Vagina (tissue), 2 donors: ENCODE data around the gene KDM6A. TPM values are rescaled to one million over a fixed set of nuclear protein-coding genes. Genes with fewer than 3 reads are reported as not detected.

Experiments
- DNase-seq, 2 donors: peaks; one replicate each; pipeline ENCODE4 v3.0.0-alpha.2; 2017; ENCODE audit errors: extremely low spot score in 2 of 2
- H3K27ac ChIP-seq: fragments of 200-600 bp; sonication (generic); one replicate; pipeline ENCODE4 v1.5.1; 2019
- H3K27me3 ChIP-seq: fragments of 200-600 bp; sonication (generic); one replicate; pipeline ENCODE4 v1.5.1; 2019
- H3K36me3 ChIP-seq, 2 donors: fragments of 200-600 bp; sonication (generic); one replicate each; pipeline ENCODE4 v1.5.1; 2017 to 2019
- H3K4me1 ChIP-seq: fragments of 200-600 bp; sonication (generic); one replicate; pipeline ENCODE4 v1.5.1; 2019
- H3K4me3 ChIP-seq, 2 donors: fragments of 200-600 bp; sonication (generic); 1 replicate in 1 of 2; 2 replicates in 1 of 2; pipeline ENCODE4 v1.5.1; 2016 to 2019
- H3K9me3 ChIP-seq: fragments of 200-600 bp; sonication (generic); one replicate; pipeline ENCODE4 v1.5.1; 2019
- POLR2A ChIP-seq, 2 donors: fragments of 450-650 bp; IDR thresholded peaks; one replicate each; pipeline ENCODE4 v1.6.1; 2017; ENCODE audit warnings: antibody characterized with exemption in 2 of 2, mild to moderate bottlenecking in 2 of 2, moderate library complexity in 2 of 2
- POLR2AphosphoS5 ChIP-seq, 2 donors: sonication (generic); formaldehyde crosslinking; IDR thresholded peaks; one replicate each; pipeline ENCODE4 v1.9.0; 2017; ENCODE audit warnings: antibody characterized with exemption in 2 of 2, mild to moderate bottlenecking in 2 of 2, low read depth in 1 of 2; ENCODE audit not compliant: insufficient read depth in 1 of 2
- intact Hi-C: fragments of 100-400 bp; cut with DNase I; formaldehyde crosslinking; loops from one replicate; pipeline ENCODE4 v1.15.1; 2023
- total RNA-seq: library from RNA; depleted of rRNA; stranded (reverse); fragments of >200 nt; gene quantifications from one replicate; pipeline ENCODE4 v1.2.3, GENCODE V29; 2016
- TF ChIP-seq, protein P1 (sequence below), 3 experiments: fragments of 450-650 bp in 2 of 3; fragments of 200-600 bp in 1 of 3; sonication (generic) in 1 of 3; IDR thresholded peaks; one replicate each; pipeline ENCODE4 v1.5.1; 2017 to 2019; ENCODE audit warnings: antibody characterized with exemption in 3 of 3, mild to moderate bottlenecking in 2 of 3, moderate library complexity in 2 of 3

KDM6A gene
- total RNA-seq, 1 donor from 2014 or later, result 44.2 TPM

DNA sequence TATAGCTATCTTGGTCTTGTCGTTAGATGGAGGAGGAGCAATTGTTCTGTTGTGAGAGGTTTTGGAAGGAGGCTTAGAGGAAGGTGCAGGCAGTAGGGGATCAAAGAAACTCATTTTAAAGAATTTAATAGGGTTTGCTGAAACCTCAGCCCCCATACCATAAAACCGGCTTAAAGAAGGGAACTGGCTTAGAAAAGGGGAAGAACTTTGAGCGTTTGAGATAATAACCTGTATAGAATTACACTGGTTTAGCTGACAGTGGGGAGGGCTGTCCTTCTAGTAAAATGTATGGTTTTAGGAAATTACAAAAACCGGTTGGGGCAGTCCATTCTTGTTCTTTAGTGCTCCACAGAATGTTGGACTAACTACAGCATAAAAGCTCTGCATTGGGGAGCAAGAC lies 128.1 kb downstream of the KDM6A start:
- H3K27me3 ChIP-seq, result no peaks in the 10 kb centered on the region
- no peak for DNase-seq
- H3K4me3 ChIP-seq, result no peak overlapping the region
- no peak for TF ChIP-seq POLR2A (IDR thresholded peaks at IDR 0.05)
- no peak for TF ChIP-seq POLR2AphosphoS5 (IDR thresholded peaks at IDR 0.05; ENCODE audit: insufficient read depth in 1 of 2, low read depth in 1 of 2)
- TF ChIP-seq, protein P1, sequence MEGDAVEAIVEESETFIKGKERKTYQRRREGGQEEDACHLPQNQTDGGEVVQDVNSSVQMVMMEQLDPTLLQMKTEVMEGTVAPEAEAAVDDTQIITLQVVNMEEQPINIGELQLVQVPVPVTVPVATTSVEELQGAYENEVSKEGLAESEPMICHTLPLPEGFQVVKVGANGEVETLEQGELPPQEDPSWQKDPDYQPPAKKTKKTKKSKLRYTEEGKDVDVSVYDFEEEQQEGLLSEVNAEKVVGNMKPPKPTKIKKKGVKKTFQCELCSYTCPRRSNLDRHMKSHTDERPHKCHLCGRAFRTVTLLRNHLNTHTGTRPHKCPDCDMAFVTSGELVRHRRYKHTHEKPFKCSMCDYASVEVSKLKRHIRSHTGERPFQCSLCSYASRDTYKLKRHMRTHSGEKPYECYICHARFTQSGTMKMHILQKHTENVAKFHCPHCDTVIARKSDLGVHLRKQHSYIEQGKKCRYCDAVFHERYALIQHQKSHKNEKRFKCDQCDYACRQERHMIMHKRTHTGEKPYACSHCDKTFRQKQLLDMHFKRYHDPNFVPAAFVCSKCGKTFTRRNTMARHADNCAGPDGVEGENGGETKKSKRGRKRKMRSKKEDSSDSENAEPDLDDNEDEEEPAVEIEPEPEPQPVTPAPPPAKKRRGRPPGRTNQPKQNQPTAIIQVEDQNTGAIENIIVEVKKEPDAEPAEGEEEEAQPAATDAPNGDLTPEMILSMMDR (IDR thresholded peaks at IDR 0.05), result no peak
- H3K36me3 ChIP-seq, result no peaks in the 10 kb centered on the region
- intact Hi-C loops, result no loop called here
- H3K4me1 ChIP-seq, result peaks cover 61% of the 10 kb centered on the region
- H3K27ac ChIP-seq, result no peak overlapping the region
- no peaks in the 10 kb centered on the region for H3K9me3 ChIP-seq

DNA sequence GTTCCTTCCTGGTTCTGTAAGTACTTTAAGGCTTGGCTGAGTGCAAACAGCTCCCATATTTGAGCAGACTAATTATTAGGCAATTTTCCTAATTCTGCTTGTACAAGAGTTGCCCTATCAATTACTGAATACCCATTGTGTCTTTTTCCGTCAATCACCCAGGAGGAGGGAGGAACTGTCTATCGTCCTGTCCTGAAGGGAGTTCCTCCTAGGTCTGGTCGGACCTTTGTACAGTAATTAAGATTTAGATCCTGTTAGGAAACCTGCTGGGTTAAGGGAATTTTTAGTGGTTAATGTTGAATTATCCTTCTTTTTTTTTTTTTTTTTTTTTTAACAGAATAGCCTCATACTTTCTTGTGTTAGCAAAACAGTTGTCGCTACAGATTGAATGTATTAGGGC lies 130.1 kb downstream of the KDM6A start:
- Histone ChIP-seq H3K4me1 (peaks cover 41% of the 10 kb centered on the region), H3K36me3 (no peaks in the 10 kb centered on the region), H3K27me3 (no peaks in the 10 kb centered on the region), H3K9me3 (no peaks in the 10 kb centered on the region), H3K4me3 (no peak overlapping the region), H3K27ac (no peak overlapping the region)
- no peak for DNase-seq
- intact Hi-C loops, result no loop called here
- no peak for TF ChIP-seq POLR2A (IDR thresholded peaks at IDR 0.05)
- TF ChIP-seq POLR2AphosphoS5 (IDR thresholded peaks at IDR 0.05; ENCODE audit: insufficient read depth in 1 of 2, low read depth in 1 of 2), result no peak
- TF ChIP-seq, protein P1 (IDR thresholded peaks at IDR 0.05), result no peak

DNA sequence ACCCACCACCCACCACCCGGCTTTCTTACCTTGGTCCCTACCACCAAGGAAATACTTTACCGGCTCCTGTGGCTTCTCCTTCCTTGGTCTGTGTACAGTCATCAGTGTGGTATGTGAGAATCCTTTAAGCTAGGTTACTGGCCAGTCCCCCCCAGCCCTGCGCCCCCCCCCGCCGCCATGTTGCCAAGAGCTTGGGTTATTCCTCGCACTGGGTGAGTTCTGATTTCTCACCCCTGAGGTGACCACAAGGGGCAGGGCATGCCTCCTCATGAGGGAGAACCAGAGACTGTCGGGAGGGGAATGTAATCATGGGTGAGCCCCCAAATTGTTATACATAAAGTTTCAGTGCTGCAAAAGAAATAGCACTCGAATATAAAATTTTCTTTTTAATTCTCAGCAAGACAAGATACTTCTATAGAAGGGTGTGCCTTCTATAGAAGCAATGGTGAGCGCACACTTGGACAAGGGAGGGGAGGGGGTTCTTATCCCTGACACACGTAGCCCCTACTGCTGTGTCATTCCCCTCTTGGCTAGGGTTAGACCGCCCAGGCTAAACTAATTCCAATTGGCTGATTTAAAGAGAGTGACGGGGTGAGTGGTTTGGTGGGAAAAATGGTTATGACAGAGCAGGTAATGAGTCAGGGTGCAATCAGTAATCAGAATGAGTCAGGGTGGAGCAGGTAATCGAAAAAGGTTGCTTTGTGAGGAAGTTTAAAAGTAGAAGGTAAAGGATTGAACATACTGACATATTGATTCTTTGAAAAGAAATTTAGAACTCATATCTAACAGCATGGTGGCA lies 133.2 kb downstream of the KDM6A start:
- Histone ChIP-seq H3K4me3 (no peak overlapping the region), H3K27me3 (no peaks in the 10 kb centered on the region), H3K27ac (no peak overlapping the region), H3K9me3 (no peaks in the 10 kb centered on the region), H3K4me1 (peaks cover 36% of the 10 kb centered on the region), H3K36me3 (no peaks in the 10 kb centered on the region)
- TF ChIP-seq POLR2AphosphoS5 (IDR thresholded peaks at IDR 0.05; ENCODE audit: insufficient read depth in 1 of 2, low read depth in 1 of 2), result no peak
- no peak for TF ChIP-seq POLR2A (IDR thresholded peaks at IDR 0.05)
- TF ChIP-seq, protein P1 (IDR thresholded peaks at IDR 0.05), result no peak
- intact Hi-C loops, result loop anchor here (5.0 kb wide), 1 partner anchor 69 kb away; no protein-coding TSS in a partner anchor
- no peak for DNase-seq

DNA sequence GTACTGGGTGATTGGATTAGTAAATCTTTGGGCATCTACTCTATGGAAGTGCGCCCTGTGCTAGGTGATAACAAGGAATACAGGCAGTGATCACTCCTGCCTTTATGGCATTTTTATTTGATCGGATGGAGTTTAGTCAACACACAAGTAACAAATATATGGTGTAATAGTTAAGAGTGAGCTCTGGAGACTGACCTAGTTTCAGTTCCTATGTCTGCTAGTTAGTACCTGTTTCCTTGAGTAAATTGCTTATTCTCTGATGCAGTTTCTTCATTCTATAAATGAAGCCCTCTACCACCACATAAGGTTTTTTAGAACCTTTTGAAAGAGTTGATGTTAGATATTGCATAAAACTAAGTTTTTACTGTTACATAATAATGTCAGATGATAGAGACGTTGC lies 134.6 kb downstream of the KDM6A start:
- H3K27ac ChIP-seq, result no peak overlapping the region
- intact Hi-C loops, result loop anchor here (5.0 kb wide), 1 partner anchor 70 kb away; no protein-coding TSS in a partner anchor
- H3K4me1 ChIP-seq, result peaks cover 22% of the 10 kb centered on the region
- no peaks in the 10 kb centered on the region for H3K27me3 ChIP-seq
- no peak overlapping the region for H3K4me3 ChIP-seq
- TF ChIP-seq POLR2A (IDR thresholded peaks at IDR 0.05), result no peak
- TF ChIP-seq, protein P1 (IDR thresholded peaks at IDR 0.05), result no peak
- DNase-seq, result no peak
- H3K9me3 ChIP-seq, result no peaks in the 10 kb centered on the region
- no peaks in the 10 kb centered on the region for H3K36me3 ChIP-seq

DNA sequence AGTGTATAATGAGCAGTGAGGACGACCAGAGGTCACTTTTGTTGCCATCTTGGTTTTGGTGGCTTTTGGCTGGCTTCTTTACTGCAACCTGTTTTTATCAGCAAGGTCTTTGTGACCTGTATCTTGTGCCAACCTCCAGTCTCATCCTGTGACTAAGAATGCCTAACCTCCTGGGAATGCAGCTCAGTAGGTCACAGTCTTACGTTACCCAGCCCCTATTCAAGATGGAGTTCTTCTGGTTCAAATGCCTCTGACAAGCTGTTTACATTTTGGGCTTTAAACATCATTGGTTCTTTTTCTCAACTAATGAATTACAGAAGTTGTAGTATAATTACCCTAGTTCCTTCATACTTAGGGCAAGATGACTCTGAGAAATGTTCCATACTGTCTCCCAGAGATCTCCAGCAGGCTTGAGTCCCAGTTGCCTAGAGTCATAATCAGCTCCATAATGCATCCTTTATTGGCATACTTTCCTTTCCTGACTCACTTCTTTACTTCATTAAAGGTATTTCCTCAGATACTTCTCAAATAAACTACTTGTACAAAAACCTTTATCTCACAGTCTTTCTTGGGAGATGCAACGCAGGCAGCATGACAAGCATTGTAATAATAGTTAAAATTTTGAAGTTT lies 136.5 kb downstream of the KDM6A start:
- Histone ChIP-seq H3K27me3 (no peaks in the 10 kb centered on the region), H3K4me3 (no peak overlapping the region), H3K9me3 (no peaks in the 10 kb centered on the region), H3K36me3 (no peaks in the 10 kb centered on the region), H3K4me1 (peaks cover 34% of the 10 kb centered on the region), H3K27ac (no peak overlapping the region)
- no peak for DNase-seq
- intact Hi-C loops, result loop anchor here (5.0 kb wide), 1 partner anchor 72 kb away; no protein-coding TSS in a partner anchor
- TF ChIP-seq POLR2AphosphoS5 (IDR thresholded peaks at IDR 0.05; ENCODE audit: insufficient read depth in 1 of 2, low read depth in 1 of 2) (no peak), POLR2A (IDR thresholded peaks at IDR 0.05) (no peak)
- TF ChIP-seq, protein P1 (IDR thresholded peaks at IDR 0.05), result no peak
